NOMO-1 (cell line): Measurements from ENCODE around the gene ATXN10.
A peak's percentile ranks its signal among the peaks of the same experiment; 100 is the strongest.

ENCODE experiments used
- DNase-seq, 2 experiments: peaks; one replicate each; lab custom pipeline; 2025; ENCODE audit not compliant: unreplicated experiment in 2 of 2; lab: John Stamatoyannopoulos, UW

Gene ATXN10

GRCh38 chr22:45887202-45888131 is 215.8 kb downstream of the ATXN10 start:
- no peak for DNase-seq

DNA sequence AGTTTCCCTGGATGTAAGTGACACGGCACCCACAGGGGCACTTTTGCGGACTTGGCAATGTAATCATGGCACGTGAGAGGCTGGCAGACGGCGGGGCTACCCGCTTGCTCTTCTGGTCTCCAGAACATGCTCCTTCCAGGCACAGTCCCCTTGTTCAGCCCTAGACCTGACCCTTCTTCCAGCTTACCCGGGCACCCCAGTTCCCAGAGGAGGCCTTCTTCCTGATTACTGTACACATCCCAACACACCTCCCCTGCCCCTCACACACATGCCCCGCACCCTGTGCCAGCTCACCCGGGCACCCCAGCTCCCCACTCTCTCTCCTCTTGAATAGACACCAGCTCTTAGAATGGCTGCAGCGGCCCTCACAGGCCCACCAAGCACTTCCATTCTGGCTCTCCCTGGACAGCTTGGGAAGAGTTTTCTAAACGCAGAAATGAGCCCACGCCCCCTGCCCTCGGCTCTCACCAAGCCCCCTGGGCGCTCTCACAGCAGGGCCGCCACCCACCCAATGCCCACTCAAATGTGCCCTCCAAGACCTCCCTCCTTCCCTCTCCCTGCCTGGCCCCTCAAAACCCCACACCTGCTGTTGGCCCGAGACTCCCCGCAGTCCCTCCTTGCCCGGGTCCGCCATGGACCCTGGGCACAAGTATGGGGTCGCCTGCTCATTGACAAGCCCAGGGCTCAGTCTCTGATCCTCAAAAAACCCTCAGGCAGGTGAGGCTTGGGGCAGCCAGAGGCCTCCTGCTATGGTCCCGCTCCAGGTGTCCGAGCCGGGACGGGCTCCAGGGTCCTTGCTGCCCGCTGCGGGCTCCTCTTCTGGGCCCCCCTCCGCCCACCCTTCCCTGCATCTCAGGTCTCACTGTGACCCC is 216.8 kb downstream of the ATXN10 start:
- DNase-seq = no peak

DNA sequence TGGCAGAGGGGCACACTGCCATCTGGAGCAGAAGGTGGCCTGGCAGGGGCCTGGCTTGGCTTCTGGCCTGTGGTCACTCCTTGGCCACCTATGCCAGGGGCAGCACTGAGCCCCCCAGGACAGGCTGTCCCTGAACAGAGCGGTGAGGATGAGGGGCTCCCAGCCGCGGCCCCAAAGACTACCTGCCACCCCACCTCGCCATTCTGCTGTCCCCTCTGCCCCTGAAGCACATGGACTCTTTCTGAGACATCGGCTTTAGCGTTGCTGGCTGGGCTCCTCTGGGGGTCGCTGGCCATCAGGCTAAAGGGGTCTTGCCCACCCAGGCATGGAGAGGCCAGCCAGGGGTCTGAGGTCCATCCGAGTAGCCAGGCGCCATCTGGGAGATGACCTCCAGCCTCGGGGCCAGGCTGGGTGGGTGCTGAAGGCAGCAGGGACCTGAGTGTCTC is 217.5 kb downstream of the ATXN10 start:
- DNase-seq = no peak

- DNase-seq = no peak
These were observed 218.1 kb downstream of the ATXN10 start for GRCh38 chr22:45889539-45890350.

DNA sequence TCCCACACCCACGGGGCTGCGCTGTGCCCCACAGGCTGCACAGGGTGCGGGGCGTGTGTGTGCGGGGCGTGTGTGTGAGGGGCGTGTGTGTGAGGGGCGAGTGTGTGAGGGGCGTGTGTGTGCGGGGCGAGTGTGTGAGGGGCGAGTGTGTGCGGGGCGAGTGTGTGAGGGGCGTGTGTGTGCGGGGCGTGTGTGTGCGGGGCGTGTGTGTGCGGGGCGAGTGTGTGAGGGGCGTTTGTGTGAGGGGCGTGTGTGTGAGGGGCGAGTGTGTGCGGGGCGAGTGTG is 218.7 kb downstream of the ATXN10 start:
- no peak for DNase-seq

- DNase-seq = no peak
These were observed 219.4 kb downstream of the ATXN10 start for GRCh38 chr22:45891021-45891421.

DNA sequence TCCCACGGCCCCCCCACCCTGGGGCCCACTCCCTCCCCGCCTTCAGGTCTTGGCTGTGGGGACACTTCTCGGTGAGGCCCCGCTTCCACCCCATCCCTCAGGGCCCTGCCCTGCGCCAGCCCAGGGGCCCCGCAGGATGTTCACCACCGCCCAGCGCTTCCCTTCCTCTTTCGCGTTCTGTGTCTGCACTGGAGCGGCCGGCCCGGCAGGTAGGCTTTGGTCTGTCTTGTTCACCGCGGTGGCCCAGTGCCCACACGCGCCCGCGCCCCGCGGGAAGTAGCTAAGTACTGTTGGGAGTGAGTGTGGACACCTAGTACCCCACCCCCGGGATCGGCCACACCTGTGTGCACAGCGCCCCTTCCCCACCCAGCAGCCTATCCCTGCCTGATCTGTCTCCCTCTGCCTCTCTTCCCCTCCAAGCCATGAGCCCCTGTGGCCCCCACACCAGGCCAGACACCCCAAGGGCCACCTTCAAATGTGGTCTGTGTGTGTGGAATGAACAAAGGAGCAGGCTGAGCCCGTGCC is 219.9 kb downstream of the ATXN10 start:
- peak; percentile 55 to 63 for DNase-seq

- peak; percentile 18 to 28 for DNase-seq
These were observed 220.5 kb downstream of the ATXN10 start for GRCh38 chr22:45891996-45892621.

- no peak for DNase-seq
These were observed 221.2 kb downstream of the ATXN10 start for GRCh38 chr22:45892681-45893461.

GRCh38 chr22:45893516-45893915 is 221.9 kb downstream of the ATXN10 start:
- no peak for DNase-seq
